Esophagus (tissue), 2 donors: ENCODE measurements around the gene KIFC3. TPM values are rescaled to one million over a fixed set of nuclear protein-coding genes. Genes with fewer than 3 reads are reported as not detected.
A peak's percentile ranks its signal among the peaks of the same experiment; 100 is the strongest.

ENCODE experiments used
- H3K27ac ChIP-seq, 2 donors: one replicate each; pipeline ENCODE4 v1.5.1; 2013; ENCODE audit warnings: low read depth in 2 of 2, mild to moderate bottlenecking in 2 of 2, inconsistent platforms in 1 of 2, low read length in 1 of 2, moderate library complexity in 1 of 2
- H3K27me3 ChIP-seq, 2 donors: one replicate each; pipeline ENCODE4 v1.6.1; 2013; ENCODE audit warnings: low read length in 2 of 2, control low read depth in 1 of 2, mild to moderate bottlenecking in 1 of 2; ENCODE audit not compliant: insufficient read depth in 2 of 2, control insufficient read depth in 1 of 2
- H3K36me3 ChIP-seq, 2 donors: one replicate each; pipeline ENCODE4 v1.6.1; 2013; ENCODE audit warnings: low read length in 1 of 2; ENCODE audit not compliant: control insufficient read depth in 2 of 2, insufficient read depth in 2 of 2
- H3K4me1 ChIP-seq, 2 donors: one replicate each; pipeline ENCODE4 v1.6.1; 2013; ENCODE audit warnings: low read length in 1 of 2; ENCODE audit not compliant: control insufficient read depth in 2 of 2, insufficient read depth in 2 of 2
- H3K4me3 ChIP-seq, 2 donors: one replicate each; pipeline ENCODE4 v1.5.1; 2013; ENCODE audit warnings: low read length in 2 of 2, mild to moderate bottlenecking in 2 of 2, low read depth in 1 of 2, moderate library complexity in 1 of 2
- H3K9me3 ChIP-seq, 2 donors: one replicate each; pipeline ENCODE4 v1.6.1; 2013; ENCODE audit warnings: mild to moderate bottlenecking in 2 of 2, low read depth in 1 of 2, low read length in 1 of 2, moderate library complexity in 1 of 2; ENCODE audit not compliant: control insufficient read depth in 2 of 2, insufficient read depth in 1 of 2
- WGBS, 2 donors: extraction: QIAGEN DNeasy Blood & Tissue Kit; methylation state at CpG; one replicate each; pipeline ENCODE4 v1.1.7; 2013; 5-methylcytosine and 5-hydroxymethylcytosine counted together
- polyA plus RNA-seq, 2 donors: library from polyadenylated mRNA; stranded (reverse); fragments of 200-250 nt; gene quantifications; one replicate each; pipeline ENCODE4 v1.2.3, GENCODE V29; 2013
- donor health status: healthy with polysubstance abuse.
- donor health status: Bipolar disorder and iron deficiency.

The KIFC3 gene
- polyA plus RNA-seq, 2 donors, result 21.9 to 65.1 TPM

GRCh38 chr16:57743886-57744641 is 58.2 kb downstream of the KIFC3 start:
- H3K9me3 ChIP-seq, result no peaks in the 10 kb centered on the region
- no peak overlapping the region for H3K27ac ChIP-seq
- peaks cover 0 to 14% of the 10 kb centered on the region in 2 donors for H3K4me1 ChIP-seq
- H3K36me3 ChIP-seq, result peaks cover 0 to 17% of the 10 kb centered on the region in 2 donors
- no peaks in the 10 kb centered on the region for H3K27me3 ChIP-seq
- 90 to 92% methylated on average over 23 of the region's 23 CpGs for WGBS, 2 donors
- H3K4me3 ChIP-seq, result no peak overlapping the region

- WGBS, 2 donors, result 82 to 89% methylated on average over 10 of the region's 10 CpGs
- peaks cover 0 to 19% of the 10 kb centered on the region in 2 donors for H3K36me3 ChIP-seq
- H3K4me3 ChIP-seq, result no peak overlapping the region
- H3K9me3 ChIP-seq, result no peaks in the 10 kb centered on the region
- H3K4me1 ChIP-seq, result peaks cover 0 to 14% of the 10 kb centered on the region in 2 donors
- no peaks in the 10 kb centered on the region for H3K27me3 ChIP-seq
- H3K27ac ChIP-seq, result no peak overlapping the region
Observed at GRCh38 chr16:57743458-57743857, 58.8 kb downstream of the KIFC3 start.

GRCh38 chr16:57742543-57742942 is 59.7 kb downstream of the KIFC3 start:
- Histone ChIP-seq H3K9me3 (no peaks in the 10 kb centered on the region), H3K27ac (no peak overlapping the region), H3K36me3 (peaks cover 0 to 16% of the 10 kb centered on the region in 2 donors), H3K4me3 (no peak overlapping the region), H3K27me3 (no peaks in the 10 kb centered on the region), H3K4me1 (peaks cover 0 to 14% of the 10 kb centered on the region in 2 donors)
- WGBS, 2 donors, result 61 to 65% methylated on average over 4 of the region's 4 CpGs

GRCh38 chr16:57741660-57742191 is 60.6 kb downstream of the KIFC3 start:
- Histone ChIP-seq H3K27me3 (no peaks in the 10 kb centered on the region), H3K4me1 (peaks cover 0 to 15% of the 10 kb centered on the region in 2 donors), H3K9me3 (no peaks in the 10 kb centered on the region), H3K4me3 (no peak overlapping the region), H3K27ac (no peak overlapping the region), H3K36me3 (peaks cover 0 to 16% of the 10 kb centered on the region in 2 donors)
- whole genome bisulfite sequencing, 2 donors, result 53 to 78% methylated on average over 16 of the region's 16 CpGs

GRCh38 chr16:57740423-57741071 is 61.7 kb downstream of the KIFC3 start:
- Histone ChIP-seq H3K9me3 (no peaks in the 10 kb centered on the region), H3K27me3 (no peaks in the 10 kb centered on the region), H3K27ac (peak overlapping the region in 1 of 2 donors; percentile 60), H3K4me3 (no peak overlapping the region), H3K4me1 (peaks cover 0 to 18% of the 10 kb centered on the region in 2 donors), H3K36me3 (peaks cover 0 to 16% of the 10 kb centered on the region in 2 donors)
- WGBS, 2 donors, result 69 to 81% methylated on average over 24 of the region's 24 CpGs

GRCh38 chr16:57739756-57740422 is 62.4 kb downstream of the KIFC3 start:
- peaks cover 0 to 16% of the 10 kb centered on the region in 2 donors for H3K36me3 ChIP-seq
- no peaks in the 10 kb centered on the region for H3K27me3 ChIP-seq
- no peak overlapping the region for H3K4me3 ChIP-seq
- 61 to 80% methylated on average over 17 to 18 of the region's 18 CpGs for WGBS, 2 donors
- peaks cover 0 to 18% of the 10 kb centered on the region in 2 donors for H3K4me1 ChIP-seq
- peak overlapping the region in 1 of 2 donors; percentile 60 for H3K27ac ChIP-seq
- no peaks in the 10 kb centered on the region for H3K9me3 ChIP-seq

- Histone ChIP-seq H3K4me1 (peaks cover 4 to 18% of the 10 kb centered on the region in 2 donors), H3K36me3 (peaks cover 0 to 8% of the 10 kb centered on the region in 2 donors), H3K27ac (no peak overlapping the region), H3K9me3 (no peaks in the 10 kb centered on the region), H3K4me3 (no peak overlapping the region), H3K27me3 (no peaks in the 10 kb centered on the region)
- WGBS, 2 donors, result 95 to 98% methylated on average over 7 of the region's 7 CpGs
Observed at GRCh38 chr16:57738844-57739243, 63.4 kb downstream of the KIFC3 start.

GRCh38 chr16:57736419-57737351 is 65.6 kb downstream of the KIFC3 start:
- WGBS, 2 donors, result 11 to 13% methylated on average over 23 of the region's 23 CpGs
- H3K4me3 ChIP-seq, result peak overlapping the region; percentile 86 to 92
- peak overlapping the region; percentile 50 to 86 for H3K27ac ChIP-seq

More at GRCh38 chr16:57736419-57737351, 65.6 kb downstream of the KIFC3 start:
- Histone ChIP-seq H3K4me1 (peaks cover 4 to 18% of the 10 kb centered on the region in 2 donors), H3K36me3 (peaks cover 0 to 4% of the 10 kb centered on the region in 2 donors), H3K27me3 (no peaks in the 10 kb centered on the region), H3K9me3 (no peaks in the 10 kb centered on the region)
